ENCODE data around the gene PAXIP1.

Gene PAXIP1

DNA sequence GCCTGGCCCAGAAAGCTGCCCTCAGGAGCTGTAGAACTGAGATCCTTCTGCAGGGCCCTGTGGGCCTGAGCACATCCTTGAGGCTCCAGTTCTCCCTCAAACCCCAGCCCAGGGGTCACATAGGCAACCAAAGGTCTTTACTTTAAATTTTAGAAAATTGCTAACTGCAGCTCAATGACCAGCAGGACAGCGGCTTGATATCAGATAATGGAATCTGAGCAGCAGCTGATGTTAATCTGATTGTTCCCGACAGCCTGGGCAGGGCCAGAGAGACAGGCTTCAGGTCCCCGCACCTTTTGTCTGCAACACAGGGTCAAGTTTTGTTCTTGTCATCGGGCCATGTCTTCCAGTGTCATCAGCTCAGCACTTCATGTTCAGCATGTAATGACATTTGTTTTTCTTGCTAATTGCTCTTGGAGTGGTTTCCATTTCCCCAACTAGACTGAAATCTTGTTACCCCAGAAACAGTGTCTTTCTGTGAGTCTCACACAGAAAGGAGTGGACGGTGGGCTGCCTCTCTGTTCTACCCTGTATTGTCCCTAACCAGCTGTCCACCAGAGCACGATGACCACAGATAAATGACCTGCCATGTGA lies 91.0 kb downstream of the PAXIP1 start:
- no peak for DNase-seq (ENCODE audit: low spot score)

- no peak for DNase-seq (ENCODE audit: low spot score)
Measured at GRCh38 chr7:154911411-154911810, 91.5 kb downstream of the PAXIP1 start.

DNA sequence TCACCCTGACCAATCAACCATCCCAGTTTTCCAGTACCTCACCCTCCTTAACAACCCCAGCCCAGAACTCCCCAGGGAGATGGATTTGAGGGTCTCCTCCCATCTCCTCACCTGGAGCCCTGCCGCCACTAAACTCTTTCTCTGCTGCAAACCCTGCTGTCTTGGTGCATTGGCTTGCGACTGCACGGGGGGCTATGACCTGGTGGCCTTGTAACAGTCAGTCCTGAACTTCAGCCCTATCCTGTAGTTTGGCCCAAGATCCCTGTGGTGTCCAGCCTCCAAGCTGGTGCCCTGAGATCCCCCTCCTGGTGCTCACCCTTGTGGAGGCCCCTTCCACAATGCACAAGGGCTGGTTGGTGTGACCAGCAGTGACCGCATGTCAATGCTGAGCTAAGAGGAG lies 91.9 kb downstream of the PAXIP1 start:
- no peak for DNase-seq (ENCODE audit: low spot score)

GRCh38 chr7:154910125-154910524 lies 92.8 kb downstream of the PAXIP1 start:
- no peak for DNase-seq (ENCODE audit: low spot score)

DNA sequence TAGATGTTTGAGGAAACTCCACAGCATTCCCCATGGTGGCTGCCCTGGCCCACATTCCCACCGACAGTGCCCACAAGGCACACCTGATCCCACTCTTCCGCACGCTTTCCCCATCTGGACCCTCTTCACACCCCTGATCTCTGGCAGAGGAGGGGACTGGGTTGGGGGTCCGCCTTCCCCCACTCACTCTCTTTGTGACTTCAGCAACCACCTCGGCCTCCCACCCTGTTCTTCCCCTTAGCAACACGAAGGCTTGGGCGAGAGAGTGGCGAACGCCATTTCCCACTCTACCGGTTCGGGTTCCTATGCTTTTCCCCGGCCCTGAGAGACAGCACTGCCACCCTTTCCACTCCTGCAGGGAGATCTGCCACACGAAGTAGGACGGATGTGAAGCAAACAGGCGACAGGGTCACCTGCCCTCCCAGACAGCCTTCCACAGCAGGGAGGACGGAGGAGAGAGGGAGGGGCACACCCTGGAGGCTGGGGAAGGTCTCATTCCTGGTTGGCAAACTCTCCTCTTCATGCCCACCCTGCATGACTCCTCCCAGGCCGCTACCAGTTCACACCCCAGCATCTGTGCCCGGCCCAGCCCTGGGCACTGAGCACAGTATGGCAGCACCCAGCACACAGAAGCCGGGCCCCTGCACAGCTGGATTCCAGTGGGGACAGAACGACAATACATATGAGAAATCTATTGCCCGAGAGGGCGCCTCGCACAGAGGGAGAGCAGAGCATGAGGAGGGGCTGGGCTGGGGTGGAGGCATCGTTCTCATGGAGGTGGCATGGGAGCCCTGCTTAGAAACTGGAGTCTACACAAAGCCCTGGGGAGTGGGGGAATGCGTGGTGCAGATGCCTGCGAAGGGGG lies 93.5 kb downstream of the PAXIP1 start:
- no peak for DNase-seq (ENCODE audit: low spot score)

GRCh38 chr7:154907651-154908620 lies 95.0 kb downstream of the PAXIP1 start:
- no peak for DNase-seq (ENCODE audit: low spot score)

- DNase-seq (ENCODE audit: low spot score), result no peak
Measured at GRCh38 chr7:154906736-154907355, 96.1 kb downstream of the PAXIP1 start.

GRCh38 chr7:154906201-154906600 lies 96.7 kb downstream of the PAXIP1 start:
- DNase-seq (ENCODE audit: low spot score), result no peak

DNA sequence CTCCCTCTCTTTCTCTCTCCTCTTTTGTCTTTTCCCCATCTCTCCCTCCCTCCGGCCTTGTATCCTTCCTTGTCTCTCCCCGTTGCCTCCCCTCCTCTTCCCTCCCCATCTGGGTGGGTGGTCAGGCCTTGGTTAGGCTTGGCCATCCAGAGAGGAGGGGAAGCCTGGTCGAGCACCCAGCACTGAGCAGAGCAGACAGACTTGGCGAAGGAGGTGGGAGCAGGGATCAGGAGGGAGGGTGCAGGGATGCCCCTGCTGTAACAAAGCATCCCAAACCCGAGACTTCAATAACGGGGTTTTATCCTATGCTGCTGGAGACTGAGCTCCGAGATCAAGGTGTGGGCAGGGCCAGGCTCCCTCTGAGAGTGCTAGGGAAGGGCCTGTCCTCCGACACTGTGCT lies 97.3 kb downstream of the PAXIP1 start:
- DNase-seq (ENCODE audit: low spot score), result no peak

GRCh38 chr7:154905146-154905545 lies 97.8 kb downstream of the PAXIP1 start:
- DNase-seq (ENCODE audit: low spot score), result no peak

- DNase-seq (ENCODE audit: low spot score), result no peak
Measured at GRCh38 chr7:154903083-154903731, 99.7 kb downstream of the PAXIP1 start.

- no peak for DNase-seq (ENCODE audit: low spot score)
Measured at GRCh38 chr7:154902600-154903082, 100.3 kb downstream of the PAXIP1 start.

GRCh38 chr7:154899862-154900261 lies 103.1 kb downstream of the PAXIP1 start:
- no peak for DNase-seq (ENCODE audit: low spot score)

- no peak for DNase-seq (ENCODE audit: low spot score)
Measured at GRCh38 chr7:154898973-154899855, 103.7 kb downstream of the PAXIP1 start.

- DNase-seq (ENCODE audit: low spot score), result no peak
Measured at GRCh38 chr7:154896076-154896475, 106.8 kb downstream of the PAXIP1 start.

Data from cerebellar cortex (tissue), 1 donor.